AG08395 (cell line): Measurements from ENCODE around the gene GYG2.
"Not testable (repeated sequence)": the region's sequence is repeated elsewhere in the genome, so short reads cannot be mapped to it uniquely, and the experiment has no call there.

ENCODE experiments used
- DNase-seq: peaks from one replicate; pipeline ENCODE4 v3.0.0; 2012; ENCODE audit warnings: mixed read lengths, low spot score

The GYG2 gene

GRCh38 chrX:2871831-2872230 lies 43.1 kb downstream of the GYG2 start:
- no peak for DNase-seq

GRCh38 chrX:2872671-2873277 lies 44.0 kb downstream of the GYG2 start:
- DNase-seq: no peak

GRCh38 chrX:2874222-2875135 lies 45.7 kb downstream of the GYG2 start:
- no peak for DNase-seq

GRCh38 chrX:2875136-2875481 lies 46.4 kb downstream of the GYG2 start:
- no peak for DNase-seq

- peak; percentile 17 for DNase-seq
Observed at GRCh38 chrX:2875798-2876399, 47.2 kb downstream of the GYG2 start.

GRCh38 chrX:2878563-2878962 lies 49.8 kb downstream of the GYG2 start:
- no peak for DNase-seq

- DNase-seq: no peak
Observed at GRCh38 chrX:2879670-2880069, 50.9 kb downstream of the GYG2 start.

GRCh38 chrX:2883770-2884169 lies 55.0 kb downstream of the GYG2 start:
- no peak for DNase-seq

- DNase-seq: no peak
Observed at GRCh38 chrX:2888309-2888708, 59.6 kb downstream of the GYG2 start.

GRCh38 chrX:2889045-2889605 lies 60.4 kb downstream of the GYG2 start:
- DNase-seq: no peak

- not testable (repeated sequence) for DNase-seq
Observed at GRCh38 chrX:2889706-2890490, 61.2 kb downstream of the GYG2 start.

- not testable (repeated sequence) for DNase-seq
Observed at GRCh38 chrX:2890536-2891460, 62.1 kb downstream of the GYG2 start.

- no peak for DNase-seq
Observed at GRCh38 chrX:2892816-2893215, 64.1 kb downstream of the GYG2 start.

- peak; percentile 5 for DNase-seq
Observed at GRCh38 chrX:2894885-2895292, 66.2 kb downstream of the GYG2 start.

GRCh38 chrX:2897311-2897689 lies 68.6 kb downstream of the GYG2 start:
- DNase-seq: no peak

GRCh38 chrX:2897690-2898623 lies 69.2 kb downstream of the GYG2 start:
- DNase-seq: not testable (repeated sequence)

GRCh38 chrX:2898846-2899512 lies 70.2 kb downstream of the GYG2 start:
- DNase-seq: no peak

GRCh38 chrX:2901367-2902036 lies 72.8 kb downstream of the GYG2 start:
- no peak for DNase-seq

GRCh38 chrX:2902841-2903240 lies 74.1 kb downstream of the GYG2 start:
- no peak for DNase-seq
